ENCODE measurements around the gene TMEM131.
"Not testable (repeated sequence)": the region's sequence is repeated elsewhere in the genome, so short reads cannot be mapped to it uniquely, and the experiment has no call there.

The TMEM131 gene

DNA sequence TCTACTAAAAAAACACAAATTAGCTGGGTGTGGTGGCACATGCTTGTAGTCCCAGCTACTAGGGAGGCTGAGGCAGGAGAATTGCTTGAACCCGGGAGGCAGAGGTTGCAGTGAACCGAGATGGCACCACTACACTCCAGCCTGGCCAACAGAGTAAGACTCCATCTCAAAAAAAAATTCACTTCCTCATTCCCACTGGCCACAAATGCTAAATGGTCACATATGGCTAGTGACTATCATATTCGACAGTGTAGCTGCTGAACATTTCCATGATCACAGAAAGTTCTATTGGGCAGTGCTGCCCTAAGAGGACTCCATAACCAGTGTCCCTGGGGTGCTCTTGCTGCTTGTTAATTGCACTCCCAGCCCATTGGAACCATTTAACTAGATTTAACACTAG is 26.3 kb upstream of the TMEM131 start:
- DNase-seq (ENCODE audit: low read depth in 2 of 2) = not testable (repeated sequence)

DNA sequence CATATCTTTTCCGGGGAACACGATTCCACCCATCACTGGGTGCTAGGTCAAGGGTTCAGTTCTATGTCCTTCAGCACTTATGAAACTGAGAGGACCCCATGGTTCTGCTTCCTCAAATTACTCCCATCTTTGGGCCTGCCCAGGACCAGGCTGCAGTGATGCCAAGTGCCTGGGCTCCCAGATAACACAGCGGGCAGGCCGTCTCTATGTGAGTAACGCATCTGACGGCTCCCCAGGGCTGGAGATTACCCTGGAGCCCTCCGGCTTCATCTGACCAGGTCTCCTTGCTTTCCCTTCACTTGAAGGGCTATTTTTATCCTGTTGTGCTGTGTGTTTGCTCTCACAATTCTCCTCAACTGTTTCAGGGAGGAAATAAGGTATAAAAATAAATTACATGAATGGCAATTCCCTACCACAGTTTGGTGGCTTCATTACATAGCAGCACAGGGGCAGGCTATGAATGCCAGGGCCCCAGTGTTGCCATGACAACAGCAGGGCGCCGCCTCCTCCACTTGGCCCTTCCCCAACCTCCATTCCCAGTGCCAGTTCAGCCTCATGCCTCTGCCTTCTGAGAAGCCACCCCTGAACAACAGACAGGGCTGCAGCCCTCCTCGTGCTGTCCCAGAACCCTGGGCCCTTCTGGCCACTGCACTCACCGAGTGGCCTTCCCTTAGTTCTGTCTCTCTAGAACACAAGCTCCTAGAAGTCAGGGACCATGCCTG is 25.4 kb upstream of the TMEM131 start:
- DNase-seq (ENCODE audit: low read depth in 2 of 2) = no peak

DNA sequence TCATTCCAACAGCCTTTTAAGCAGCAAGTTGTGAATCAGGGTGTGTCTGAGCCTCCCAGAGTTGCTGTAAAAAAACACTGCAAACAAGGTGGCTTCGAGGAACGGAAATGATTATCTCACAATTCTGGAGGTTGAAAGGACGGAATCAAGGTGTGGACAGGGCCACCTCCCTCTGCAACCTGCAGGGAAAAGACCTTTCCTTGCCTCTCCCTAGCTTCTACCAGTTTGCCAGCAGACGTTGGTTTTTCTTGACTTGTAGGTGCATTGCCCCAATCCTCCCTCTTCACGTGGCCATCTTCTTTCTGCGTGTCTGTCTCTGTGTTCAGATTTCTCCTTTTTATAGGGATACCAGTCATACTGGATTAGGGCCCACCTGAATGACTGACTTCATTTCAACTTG is 24.8 kb upstream of the TMEM131 start:
- no peak for DNase-seq (ENCODE audit: low read depth in 2 of 2)

DNA sequence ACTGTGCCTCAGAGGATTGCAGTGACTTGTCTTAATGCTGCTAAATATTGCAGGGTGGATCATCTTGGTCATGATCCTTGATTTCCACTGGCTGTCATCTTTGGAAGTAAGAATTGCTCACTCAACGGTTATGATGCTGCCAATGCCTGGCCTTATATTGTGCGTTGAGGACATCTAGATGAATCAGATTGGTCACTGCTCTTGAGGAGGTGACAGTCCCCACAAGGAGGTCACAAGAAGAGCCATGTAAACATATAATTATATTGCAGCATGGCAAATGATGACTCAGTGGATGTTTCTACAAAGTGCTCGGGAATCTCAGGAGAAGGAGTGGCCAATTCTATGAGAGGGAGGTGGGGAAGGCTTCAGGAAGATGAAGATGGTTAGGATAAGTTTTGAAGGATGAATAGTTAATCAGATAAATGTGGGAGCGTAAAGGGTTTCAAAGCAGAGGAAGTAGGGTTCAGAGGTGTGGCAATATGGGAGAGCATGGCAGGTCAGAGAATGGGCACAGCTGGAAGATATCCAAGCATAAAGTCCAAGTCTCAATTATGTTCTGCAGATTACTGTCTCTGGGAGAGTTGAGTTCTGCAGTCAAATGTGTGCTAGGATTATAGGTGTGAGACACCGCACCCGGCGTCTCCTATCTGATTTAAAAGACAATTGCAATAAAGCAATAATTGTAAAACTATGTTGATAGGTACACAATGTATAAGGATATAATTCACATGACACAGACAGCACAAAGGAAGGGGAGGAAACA is 21.3 kb upstream of the TMEM131 start:
- DNase-seq (ENCODE audit: low read depth in 2 of 2) = no peak

DNA sequence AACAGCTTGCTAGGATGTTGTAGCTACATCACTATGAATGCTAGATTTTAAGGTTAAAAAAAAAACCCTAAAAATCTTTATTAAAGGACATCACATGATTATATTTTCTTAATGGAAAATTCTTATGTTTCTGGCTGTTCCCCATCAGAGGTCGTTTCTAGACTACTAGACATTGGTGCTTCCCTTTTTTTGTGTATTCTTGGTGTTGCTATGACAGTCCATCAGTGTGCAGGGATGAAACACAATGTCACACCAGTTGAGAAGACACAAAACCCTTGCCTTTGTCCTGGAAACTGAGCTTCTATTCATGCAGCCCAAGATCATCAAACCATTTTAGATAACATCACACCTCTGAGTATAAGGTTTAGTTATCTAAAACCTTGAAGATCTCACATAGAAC is 19.9 kb upstream of the TMEM131 start:
- DNase-seq (ENCODE audit: low read depth in 2 of 2) = no peak

DNA sequence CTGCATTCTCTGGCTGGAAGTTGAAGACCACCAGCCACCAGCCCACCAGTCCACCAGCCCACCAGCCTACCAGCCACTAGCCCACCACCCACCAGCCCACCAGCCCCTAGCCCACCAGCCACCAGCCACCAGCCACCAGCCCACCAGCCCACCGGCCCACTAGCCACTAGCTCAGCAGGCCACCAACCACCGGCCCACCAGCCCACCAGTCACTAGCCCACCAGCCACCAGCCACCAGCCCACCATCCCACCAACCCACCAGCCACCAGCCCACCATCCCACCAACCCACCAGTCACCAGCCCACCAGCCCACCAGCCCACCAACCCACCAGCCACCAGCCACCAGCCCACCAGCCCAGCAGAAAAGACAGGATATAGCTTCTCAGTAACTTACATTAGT is 18.6 kb upstream of the TMEM131 start:
- DNase-seq (ENCODE audit: low read depth in 2 of 2) = no peak

DNA sequence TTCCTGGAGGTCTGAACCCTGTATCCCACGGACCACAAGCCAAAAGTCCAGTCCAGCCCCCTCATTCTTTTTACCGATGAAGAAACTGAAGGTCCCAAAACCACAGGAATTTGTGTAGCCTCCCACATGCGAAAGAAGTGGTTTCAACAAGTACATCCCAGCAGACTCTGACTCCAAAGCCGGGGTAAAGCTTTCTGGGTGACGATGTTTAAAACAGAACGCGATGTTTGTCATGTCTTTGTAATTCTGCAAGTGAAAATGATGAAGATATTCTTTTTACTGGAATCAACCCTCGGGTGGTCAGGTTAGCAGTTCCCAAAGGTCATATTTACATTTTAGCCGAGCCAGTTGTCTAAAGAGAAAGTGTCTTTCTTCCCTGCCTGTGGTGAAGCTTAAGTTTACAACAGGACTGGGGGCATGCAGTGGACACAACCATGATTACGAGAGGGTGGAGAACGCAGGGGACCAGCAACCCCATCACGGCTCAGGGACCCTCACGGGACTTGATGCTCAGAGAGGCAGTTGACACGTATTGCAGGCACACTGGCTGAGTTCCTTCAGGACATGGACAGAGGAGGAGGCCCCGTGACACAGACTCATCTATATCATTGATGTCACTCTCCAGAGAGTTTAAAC is 17.8 kb upstream of the TMEM131 start:
- DNase-seq (ENCODE audit: low read depth in 2 of 2) = peak; percentile 25 to 32

DNA sequence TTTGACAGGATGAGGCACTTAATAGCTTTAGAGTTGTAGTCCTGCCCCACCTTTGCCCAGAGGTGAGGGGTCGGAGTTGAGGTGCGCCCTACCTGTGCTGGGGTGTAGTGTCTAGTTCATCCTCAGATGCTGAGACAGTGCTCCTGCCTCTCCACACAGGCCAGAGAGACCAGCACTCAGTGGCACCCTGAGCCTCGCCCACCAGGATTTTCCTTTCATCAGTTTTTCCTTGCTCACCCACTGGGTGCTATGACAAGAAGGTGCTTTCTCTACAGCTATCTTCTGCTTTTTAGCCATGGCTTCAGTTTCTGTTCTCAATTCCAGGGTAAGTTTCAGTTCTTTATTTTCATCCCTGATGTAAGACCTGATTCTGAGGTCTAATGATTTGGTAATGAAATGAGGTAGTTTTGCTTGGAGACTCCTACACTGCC is 16.8 kb upstream of the TMEM131 start:
- peak; percentile 40 to 41 for DNase-seq (ENCODE audit: low read depth in 2 of 2)

DNA sequence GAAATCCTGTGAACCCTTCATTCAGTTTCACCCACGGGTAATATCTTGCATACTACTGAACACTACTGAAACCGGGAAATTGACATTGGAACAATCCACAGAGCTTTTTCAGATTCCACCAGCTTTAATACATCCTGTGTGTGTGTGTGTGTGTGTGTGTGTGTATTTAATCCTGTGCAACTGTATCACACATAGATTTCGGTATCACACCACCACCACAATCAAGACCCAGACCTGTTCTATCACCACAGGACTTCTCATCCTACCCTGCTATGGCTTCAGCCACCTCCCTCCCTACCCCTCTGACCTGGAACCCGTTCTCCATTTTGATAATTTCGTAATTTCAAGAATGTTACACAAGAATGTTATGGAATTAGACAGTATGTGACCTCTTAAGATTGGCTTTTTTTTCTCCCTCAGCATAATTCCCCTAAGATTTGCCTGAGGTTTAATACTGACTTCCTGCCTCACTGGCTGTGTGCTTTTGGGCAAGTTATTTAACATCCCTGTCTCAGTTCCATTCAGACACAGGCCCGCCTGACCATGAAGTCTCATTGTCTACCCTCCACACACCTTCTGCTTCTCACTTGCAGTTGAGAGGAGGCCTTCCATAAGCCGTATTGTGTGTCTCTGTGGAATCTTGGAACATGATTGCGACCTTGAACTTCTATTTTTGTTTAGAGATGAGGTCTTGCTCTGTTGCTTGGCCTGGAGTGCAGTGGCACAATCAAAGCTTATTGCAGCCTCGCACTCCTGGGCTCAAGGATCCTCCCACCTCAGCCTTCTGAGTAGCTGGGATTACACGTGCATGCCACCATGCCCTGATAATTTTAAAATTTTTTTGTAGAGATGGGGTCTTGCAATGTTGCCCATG is 14.4 kb upstream of the TMEM131 start:
- DNase-seq (ENCODE audit: low read depth in 2 of 2) = no peak

DNA sequence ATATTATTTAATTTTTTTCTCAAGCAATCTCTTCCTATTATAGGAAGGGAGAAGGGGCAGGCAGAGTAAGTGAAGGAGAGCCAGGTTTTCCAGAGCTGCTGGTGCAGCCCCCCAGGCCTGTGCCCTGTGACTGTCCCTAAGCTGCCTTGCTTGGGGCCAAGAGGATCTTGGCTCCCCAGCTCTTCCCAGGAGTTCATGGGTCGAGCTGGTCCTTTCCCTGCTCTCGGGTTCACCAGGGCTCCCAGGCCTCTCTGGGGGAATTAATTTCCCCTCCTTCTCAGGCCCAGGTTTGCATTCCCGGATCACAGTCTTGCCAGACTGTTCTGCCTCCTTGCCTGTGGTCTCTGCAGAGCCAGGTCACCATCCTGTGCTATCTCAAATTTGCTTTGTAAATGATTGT is 12.7 kb upstream of the TMEM131 start:
- no peak for DNase-seq (ENCODE audit: low read depth in 2 of 2)

DNA sequence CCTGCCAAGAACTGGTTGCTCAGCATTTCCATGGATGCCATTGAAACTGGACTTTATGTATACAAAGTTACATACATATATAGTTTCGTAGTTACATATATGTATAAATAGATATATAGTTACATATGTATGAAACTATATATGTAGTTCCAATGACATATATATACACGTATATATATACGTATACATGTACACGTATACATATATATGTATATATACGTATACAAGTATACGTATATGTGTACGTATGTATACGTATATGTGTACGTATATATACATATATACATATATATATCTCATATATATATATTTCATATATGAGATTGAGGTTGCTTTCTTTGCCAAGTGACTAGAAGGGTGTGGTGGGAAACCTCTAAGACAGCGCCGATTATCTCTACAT is 10.6 kb upstream of the TMEM131 start:
- no peak for DNase-seq (ENCODE audit: low read depth in 2 of 2)

DNA sequence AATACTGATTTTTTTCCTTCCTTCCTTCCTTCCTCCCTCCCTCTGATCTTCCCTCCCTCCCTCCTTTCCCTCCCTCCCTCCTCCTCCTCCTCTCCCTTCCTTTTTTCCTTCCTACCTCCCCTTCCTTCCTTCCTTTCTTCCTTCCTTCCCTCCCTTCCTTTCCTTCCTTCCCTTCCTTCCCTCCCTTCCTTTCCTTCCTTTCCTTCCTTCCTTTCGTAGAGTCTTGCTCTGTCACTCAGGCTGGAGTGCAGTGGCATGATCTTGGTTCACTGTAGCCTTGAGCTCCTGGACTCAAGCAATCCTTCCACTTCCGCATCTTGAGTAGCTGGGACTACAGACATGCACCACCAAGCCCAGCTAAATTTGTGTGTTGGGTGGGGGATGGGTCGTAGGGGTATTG is 8.9 kb upstream of the TMEM131 start:
- no peak for DNase-seq (ENCODE audit: low read depth in 2 of 2)

DNA sequence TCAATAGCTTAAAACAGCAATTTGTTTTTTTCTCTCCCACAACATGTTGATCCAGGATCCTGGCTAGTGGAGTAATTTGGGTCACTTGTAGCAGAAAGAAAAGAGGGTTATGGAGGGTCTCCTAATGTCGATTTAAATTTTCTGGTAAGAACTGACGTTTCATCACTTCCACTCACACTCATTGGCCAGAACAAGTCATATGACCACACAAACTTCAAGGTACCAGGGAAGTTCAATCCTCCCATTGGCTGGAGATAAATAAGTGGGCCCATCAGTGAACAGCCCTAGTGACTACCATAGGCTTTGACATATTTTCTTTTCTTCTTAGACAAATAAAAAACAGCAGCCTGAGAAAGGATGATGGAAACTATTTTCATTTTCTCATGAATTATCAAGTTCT is 8.3 kb upstream of the TMEM131 start:
- no peak for DNase-seq (ENCODE audit: low read depth in 2 of 2)

DNA sequence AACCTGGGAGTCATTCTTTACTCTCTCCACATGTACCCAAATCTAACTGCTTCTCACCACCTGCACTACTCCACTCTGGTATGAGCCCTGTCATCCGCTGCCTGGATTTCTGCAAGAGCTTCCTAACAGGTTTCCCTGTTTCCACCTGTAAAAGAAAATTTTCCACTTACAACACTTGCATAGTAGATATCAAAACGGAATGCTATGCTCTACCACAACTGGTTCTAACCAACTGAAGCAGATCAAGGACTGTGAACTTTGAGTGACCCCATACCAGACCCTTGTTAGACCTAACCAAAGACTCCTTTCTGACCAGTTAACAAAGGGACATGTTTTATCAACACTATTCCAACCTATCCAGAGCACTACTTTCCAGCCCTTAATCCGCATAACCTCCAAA is 3.8 kb upstream of the TMEM131 start:
- DNase-seq (ENCODE audit: low read depth in 2 of 2) = no peak

DNA sequence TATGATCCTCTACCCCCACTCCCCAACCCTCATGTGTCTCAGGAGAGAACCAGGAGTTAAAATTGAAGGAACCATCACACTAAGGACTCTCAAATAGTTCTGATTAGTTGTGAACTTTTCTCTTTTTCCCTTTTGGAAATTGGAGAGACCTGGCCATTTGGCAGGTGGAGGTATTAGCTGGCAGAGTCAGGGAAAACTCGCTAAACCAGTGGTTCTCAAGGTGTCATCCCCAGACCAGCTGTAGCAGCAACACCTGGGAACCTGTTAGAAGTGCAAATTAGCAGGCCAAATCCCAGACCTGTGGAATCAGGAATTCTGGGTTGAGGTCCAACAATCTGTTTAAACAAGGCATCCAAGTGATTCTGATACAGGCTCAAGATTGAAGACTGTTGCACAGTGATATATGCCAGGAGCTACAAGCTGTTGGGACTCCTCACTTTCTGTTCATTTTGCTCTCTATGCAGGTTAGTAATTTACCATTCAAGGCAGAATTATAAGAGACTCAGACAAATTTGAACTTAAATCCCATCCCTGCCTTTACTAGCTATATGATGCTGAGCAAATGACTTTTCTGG is 2.8 kb upstream of the TMEM131 start:
- DNase-seq (ENCODE audit: low read depth in 2 of 2) = no peak

DNA sequence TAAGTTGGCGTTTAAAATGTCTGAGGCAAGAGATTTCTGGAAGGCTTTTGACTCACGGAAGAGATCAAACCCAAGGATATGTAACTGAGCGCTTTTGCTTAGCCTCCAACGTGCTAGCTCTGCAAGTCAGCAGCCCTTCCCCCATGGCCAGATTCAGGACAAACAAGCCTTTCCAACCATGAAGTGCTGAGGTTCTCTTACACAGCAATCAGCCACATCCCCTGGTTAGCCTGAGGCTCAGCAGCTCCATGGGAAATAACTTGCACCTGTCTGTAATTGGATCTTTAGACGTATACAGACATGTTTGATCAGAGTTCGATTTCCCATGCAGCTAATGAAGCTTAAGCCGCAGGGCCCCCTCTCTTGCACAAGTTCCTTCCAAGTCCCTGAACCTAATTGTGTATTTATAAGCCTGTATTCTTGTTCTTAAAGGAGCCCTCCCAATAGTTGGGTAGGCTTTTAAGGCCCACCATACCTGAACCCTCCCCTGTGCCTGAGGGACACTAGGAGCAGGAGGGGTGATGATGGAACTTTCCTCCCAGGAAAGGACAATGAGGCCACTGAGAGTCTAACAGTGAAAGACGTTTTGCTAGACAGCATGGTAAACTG is 2.1 kb upstream of the TMEM131 start:
- no peak for DNase-seq (ENCODE audit: low read depth in 2 of 2)

DNA sequence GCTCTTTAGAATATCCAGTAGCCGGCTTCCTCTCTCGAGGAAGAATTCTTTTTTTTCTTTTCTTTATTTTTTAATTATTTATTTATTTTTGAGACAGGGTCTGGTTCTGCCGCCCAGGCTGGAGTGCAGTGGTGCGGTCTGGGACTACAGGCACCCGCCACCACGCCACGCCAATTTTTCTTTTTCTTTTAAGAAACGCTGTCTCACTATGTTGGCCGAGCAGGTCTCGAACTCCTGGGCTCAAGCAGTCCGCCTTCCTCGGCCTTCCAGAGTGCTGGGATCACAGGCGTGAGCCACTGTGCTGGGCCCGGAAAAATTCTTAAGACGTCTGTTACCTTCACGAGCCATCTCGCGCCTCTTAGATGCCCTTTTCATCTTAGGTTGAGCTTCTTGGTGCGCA is 931 bp upstream of the TMEM131 start:
- no peak for DNase-seq (ENCODE audit: low read depth in 2 of 2)

DNA sequence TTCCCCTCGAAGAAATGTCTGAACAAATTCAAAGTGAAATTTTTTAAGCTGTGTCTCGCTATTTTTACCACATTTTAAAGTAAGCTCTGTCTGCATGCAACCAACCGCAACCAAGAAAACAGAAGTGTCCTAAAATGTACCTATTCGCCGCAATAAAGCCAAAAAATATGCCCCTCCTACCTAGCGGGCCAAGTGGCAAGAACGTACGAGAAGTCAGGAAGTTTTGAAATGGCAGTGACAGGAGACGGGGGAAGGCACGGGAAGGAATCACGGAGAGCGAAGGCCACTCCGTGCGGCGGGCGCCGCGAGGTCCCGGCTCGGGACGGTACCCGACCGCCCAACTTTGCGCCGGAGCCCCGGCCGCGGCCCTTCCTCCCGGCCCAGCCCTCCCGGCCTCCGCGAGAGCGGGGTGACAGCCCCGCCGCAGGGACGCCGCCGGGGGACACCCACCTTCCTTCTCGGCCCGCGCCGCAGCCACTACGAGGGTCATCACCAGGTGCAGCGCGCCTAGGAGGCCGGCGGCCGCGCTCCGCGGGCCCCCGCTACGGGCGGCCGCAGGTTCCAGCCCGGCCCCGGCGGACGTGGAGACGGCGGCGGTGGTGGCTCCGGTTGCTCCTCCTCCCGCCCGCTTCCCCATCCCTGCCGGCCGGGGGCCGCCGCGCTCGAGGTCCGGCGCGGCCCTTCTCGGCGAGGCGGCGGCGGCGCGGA is 568 bp downstream of the TMEM131 start:
- peak; percentile 42 to 45 for DNase-seq (ENCODE audit: low read depth in 2 of 2)

DNA sequence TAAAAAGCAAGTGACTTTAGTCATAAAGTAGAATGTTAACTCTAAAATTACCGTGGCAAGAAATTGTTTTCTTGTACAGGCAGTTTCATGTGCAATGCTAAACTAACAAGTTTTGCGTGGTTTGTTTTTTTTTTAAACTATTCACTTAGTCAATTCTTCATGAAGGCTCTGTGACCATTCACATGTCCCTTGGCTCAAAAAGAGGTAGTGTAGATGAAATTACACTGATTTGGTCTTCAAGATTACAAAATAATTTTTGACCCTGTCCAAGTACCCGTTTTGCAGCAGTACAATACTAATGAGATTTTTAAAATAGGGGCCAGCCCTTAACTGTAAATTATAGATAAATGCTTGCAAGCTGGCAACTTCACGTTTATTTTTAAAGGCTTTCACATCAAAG is 1.3 kb downstream of the TMEM131 start:
- DNase-seq (ENCODE audit: low read depth in 2 of 2) = no peak

DNA sequence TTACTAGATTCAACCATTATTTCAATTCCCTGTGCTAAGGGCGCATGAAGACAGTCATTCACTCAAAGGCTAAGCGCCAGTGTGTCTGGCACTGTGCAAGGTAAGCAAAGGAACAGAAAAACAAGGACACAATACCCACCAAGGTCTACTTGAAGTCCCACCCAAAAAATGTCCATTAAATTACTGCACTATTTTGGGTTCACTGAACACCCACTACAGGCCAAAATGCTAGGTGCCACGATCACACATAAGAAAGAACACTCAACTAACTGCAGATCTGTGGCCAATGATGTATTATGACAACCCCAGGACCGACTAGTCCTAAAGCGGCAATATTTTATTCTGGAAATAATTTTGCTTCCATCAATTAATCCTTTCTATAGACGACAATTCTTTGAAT is 1.8 kb downstream of the TMEM131 start:
- no peak for DNase-seq (ENCODE audit: low read depth in 2 of 2)
